ENCODE data around the gene FCRL2. TPM values are rescaled to one million over a fixed set of nuclear protein-coding genes. Genes with fewer than 3 reads are reported as not detected.

Gene FCRL2
- total RNA-seq, 2 experiments from 2014 or later: not detected

GRCh38 chr1:157700305-157700704, 76.6 kb downstream of the FCRL2 start:
- no peaks in the 10 kb centered on the region for H3K9me3 Mint-ChIP-seq
- intact Hi-C loops (cut with micrococcal nuclease): no loop called here
- H3K27ac Mint-ChIP-seq: no peak overlapping the region
- no peak for DNase-seq
- no peaks in the 10 kb centered on the region for H3K4me1 Mint-ChIP-seq (ENCODE audit: low read depth)
- CTCF ChIA-PET: interaction anchor here (0.6 to 1.3 kb wide), 2 partner anchors 10 to 120 kb away, joined by 3 to 7 read pairs; no protein-coding TSS in a partner anchor
- peaks cover 20% of the 10 kb centered on the region for H3K27me3 Mint-ChIP-seq (ENCODE audit: low read depth)
- H3K36me3 Mint-ChIP-seq (ENCODE audit: low read depth): no peaks in the 10 kb centered on the region
- H3K4me3 Mint-ChIP-seq: no peak overlapping the region

DNA sequence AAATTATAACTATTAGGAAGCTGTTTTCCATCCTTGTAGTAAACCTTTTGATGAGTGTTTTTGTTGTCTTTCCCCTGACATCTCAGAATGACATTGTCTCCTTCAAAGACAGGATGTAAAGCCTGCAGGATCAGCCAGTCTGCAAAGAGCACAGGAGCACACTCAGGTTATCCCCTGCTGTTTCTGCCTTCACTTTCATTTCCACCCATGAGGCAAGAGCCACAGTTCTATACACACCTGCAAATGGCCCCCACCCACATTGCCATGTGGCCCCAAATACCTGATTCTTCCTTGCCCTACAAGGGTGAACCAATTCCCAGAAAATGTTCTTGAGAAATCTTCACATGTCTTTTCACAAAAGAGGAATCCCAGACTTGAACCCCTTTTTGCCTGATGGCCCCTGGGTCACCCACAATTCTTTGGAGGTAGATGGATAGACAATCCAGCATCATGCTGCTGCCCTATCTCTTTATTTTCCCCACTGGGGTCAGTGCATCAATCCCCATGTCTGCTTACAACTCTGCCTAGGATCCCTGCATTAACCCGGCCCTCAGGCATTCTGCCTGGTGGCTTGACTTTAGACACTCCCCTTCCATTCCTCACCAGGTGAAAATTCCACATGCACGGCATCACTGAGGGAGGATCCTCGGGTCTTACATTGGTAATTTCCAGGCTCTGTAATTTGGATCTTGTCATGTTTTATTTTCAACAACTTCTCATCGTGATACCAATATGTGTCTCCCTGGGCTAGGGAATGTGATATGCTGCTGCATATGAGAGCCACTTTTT, 79.0 kb downstream of the FCRL2 start:
- intact Hi-C loops (cut with micrococcal nuclease): no loop called here
- no peak for DNase-seq
- no peaks in the 10 kb centered on the region for H3K9me3 Mint-ChIP-seq
- CTCF ChIA-PET: no interaction called here
- peaks cover 18% of the 10 kb centered on the region for H3K27me3 Mint-ChIP-seq (ENCODE audit: low read depth)
- no peaks in the 10 kb centered on the region for H3K36me3 Mint-ChIP-seq (ENCODE audit: low read depth)
- H3K27ac Mint-ChIP-seq: no peak overlapping the region
- no peaks in the 10 kb centered on the region for H3K4me1 Mint-ChIP-seq (ENCODE audit: low read depth)
- no peak overlapping the region for H3K4me3 Mint-ChIP-seq

GRCh38 chr1:157696966-157697628, 79.8 kb downstream of the FCRL2 start:
- intact Hi-C loops (cut with micrococcal nuclease): no loop called here
- H3K4me1 Mint-ChIP-seq (ENCODE audit: low read depth): no peaks in the 10 kb centered on the region
- H3K36me3 Mint-ChIP-seq (ENCODE audit: low read depth): no peaks in the 10 kb centered on the region
- no peak for DNase-seq
- no peak overlapping the region for H3K4me3 Mint-ChIP-seq
- peaks cover 18% of the 10 kb centered on the region for H3K27me3 Mint-ChIP-seq (ENCODE audit: low read depth)
- H3K9me3 Mint-ChIP-seq: no peaks in the 10 kb centered on the region
- H3K27ac Mint-ChIP-seq: no peak overlapping the region
- CTCF ChIA-PET: interaction anchor here (0.6 kb wide), 1 partner anchor 343 kb away, joined by 3 read pairs; no protein-coding TSS in a partner anchor

Other genes with a start within 250 kb of the FCRL2 start
- not detected for gene FCRL5, start 224.6 kb downstream of the FCRL2 start, total RNA-seq
- gene FCRL4, start 179.0 kb downstream of the FCRL2 start, total RNA-seq: not detected
- under 1 TPM; 0.10 to 0.26 TPM for gene FCRL3, start 76.4 kb downstream of the FCRL2 start, total RNA-seq
- not detected for gene FCRL1, start 43.0 kb upstream of the FCRL2 start, total RNA-seq
- not detected for gene CD5L, start 64.7 kb upstream of the FCRL2 start, total RNA-seq
- gene KIRREL1, start 216.5 kb upstream of the FCRL2 start, total RNA-seq: under 1 TPM in 1 of 2 experiments, not detected in 1; 0.05 TPM

Measured in activated naive CD4-positive, alpha-beta T cell treated with anti-CD3 and anti-CD28 coated beads for 36 hours (primary cell).